HepG2 (cell line): ENCODE measurements around the gene SLC2A10. TPM values are rescaled to one million over a fixed set of nuclear protein-coding genes. Genes with fewer than 3 reads are reported as not detected.
A peak's percentile ranks its signal among the peaks of the same experiment; 100 is the strongest.

ENCODE experiments used
- ARID5B ChIP-seq: IDR thresholded peaks from 2 replicates; pipeline ENCODE4 v1.4.0; 2020; ENCODE audit warnings: mild to moderate bottlenecking, missing genetic modification reagents
- BCL6 ChIP-seq: IDR thresholded peaks from 2 replicates; pipeline ENCODE4 v1.6.1; 2016; ENCODE audit warnings: missing genetic modification reagents, missing compliant biosample characterization
- FOXO1 ChIP-seq: sonication (generic); formaldehyde crosslinking; IDR thresholded peaks from 2 replicates; pipeline ENCODE4 v1.4.0; 2020; ENCODE audit warnings: missing genetic modification reagents
- GATAD2A ChIP-seq: IDR thresholded peaks from 2 replicates; pipeline ENCODE4 v1.6.1; 2016
- HOXA5 ChIP-seq: sonication (generic); formaldehyde crosslinking; IDR thresholded peaks from 2 replicates; pipeline ENCODE4 v1.4.0; 2020; ENCODE audit warnings: missing genetic modification reagents
- KDM2A ChIP-seq: sonication (generic); formaldehyde crosslinking; IDR thresholded peaks from 2 replicates; pipeline ENCODE4 v1.4.0; 2020; ENCODE audit warnings: low read depth, missing genetic modification reagents, borderline replicate concordance
- NCOR1 ChIP-seq: fragments of 200-600 bp; sonication (generic); IDR thresholded peaks from 2 replicates; pipeline ENCODE4 v1.7.0; 2017; ENCODE audit warnings: antibody characterized with exemption, low read length, borderline replicate concordance
- NR2C2 ChIP-seq: sonication (generic); formaldehyde crosslinking; IDR thresholded peaks from 2 replicates; pipeline ENCODE4 v1.4.0; 2020; ENCODE audit warnings: missing genetic modification reagents, mild to moderate bottlenecking, moderate library complexity, borderline replicate concordance
- NR2F6 ChIP-seq, 2 experiments: IDR thresholded peaks; 2 replicates each; pipeline ENCODE4 v1.6.1; 2016; ENCODE audit warnings: antibody characterized with exemption in 1 of 2, mild to moderate bottlenecking in 1 of 2
- RXRA ChIP-seq: sonication (generic); formaldehyde crosslinking; IDR thresholded peaks from 2 replicates; pipeline ENCODE4 v1.5.1; 2020; ENCODE audit warnings: missing genetic modification reagents
- YY1 ChIP-seq: IDR thresholded peaks from 2 replicates; pipeline ENCODE4 v1.6.1; 2011; ENCODE audit warnings: low read length, low read depth, moderate library complexity, mild to moderate bottlenecking; ENCODE audit not compliant: insufficient read depth, insufficient replicate concordance
- ZFP91 ChIP-seq: sonication (generic); formaldehyde crosslinking; IDR thresholded peaks from 2 replicates; pipeline ENCODE4 v1.9.0; 2022; ENCODE audit warnings: missing genetic modification reagents, mild to moderate bottlenecking, borderline replicate concordance
- ZNF232 ChIP-seq: sonication (generic); formaldehyde crosslinking; IDR thresholded peaks from 2 replicates; pipeline ENCODE4 v1.4.0; 2020; ENCODE audit warnings: missing genetic modification reagents, borderline replicate concordance
- ZNF503 ChIP-seq: sonication (generic); formaldehyde crosslinking; IDR thresholded peaks from 2 replicates; pipeline ENCODE4 v1.4.0; 2020; ENCODE audit warnings: missing genetic modification reagents
- ZNF7 ChIP-seq: IDR thresholded peaks from 2 replicates; pipeline ENCODE4 v1.6.1; 2016; ENCODE audit warnings: missing biosample characterization, missing genetic modification reagents
- polyA plus RNA-seq, 8 experiments: library from polyadenylated mRNA; depleted of rRNA in 3 of 8; stranded (reverse) in 7 of 8; unstranded in 1 of 8; fragments of >200 nt; fragmentation: Illumina TruSeq in 4 of 8; extraction: Trizol in 4 of 8; gene quantifications; 2 replicates each; pipeline versions ENCODE4 v1.2.1 to v1.2.3, GENCODE V29; 2011 to 2016; ENCODE audit warnings: low read depth in 4 of 8, missing spikeins in 1 of 8, mixed read lengths in 1 of 8; ENCODE audit not compliant: insufficient read depth in 1 of 8
- total RNA-seq, 5 experiments: library from RNA; depleted of rRNA; stranded (reverse); fragments of >200 nt; fragmentation: Illumina TruSeq; extraction: Trizol; gene quantifications; 2 replicates each; pipeline ENCODE4 v1.2.3, GENCODE V29; 2016; ENCODE audit warnings: low read depth in 1 of 5
- TF ChIP-seq, protein P1 (sequence below): sonication (generic); formaldehyde crosslinking; IDR thresholded peaks from 2 replicates; pipeline ENCODE4 v1.4.0; 2020; ENCODE audit warnings: missing genetic modification reagents
- TF ChIP-seq, protein P2 (sequence below): sonication (generic); formaldehyde crosslinking; IDR thresholded peaks from 2 replicates; pipeline ENCODE4 v1.4.0; 2020; ENCODE audit warnings: missing genetic modification reagents

The SLC2A10 gene
- total and polyA plus RNA-seq, 2 of the 13 experiments (the other 11 are each of a cell fraction or from before 2014, with no cell fraction given), result 16.0 to 18.4 TPM

DNA sequence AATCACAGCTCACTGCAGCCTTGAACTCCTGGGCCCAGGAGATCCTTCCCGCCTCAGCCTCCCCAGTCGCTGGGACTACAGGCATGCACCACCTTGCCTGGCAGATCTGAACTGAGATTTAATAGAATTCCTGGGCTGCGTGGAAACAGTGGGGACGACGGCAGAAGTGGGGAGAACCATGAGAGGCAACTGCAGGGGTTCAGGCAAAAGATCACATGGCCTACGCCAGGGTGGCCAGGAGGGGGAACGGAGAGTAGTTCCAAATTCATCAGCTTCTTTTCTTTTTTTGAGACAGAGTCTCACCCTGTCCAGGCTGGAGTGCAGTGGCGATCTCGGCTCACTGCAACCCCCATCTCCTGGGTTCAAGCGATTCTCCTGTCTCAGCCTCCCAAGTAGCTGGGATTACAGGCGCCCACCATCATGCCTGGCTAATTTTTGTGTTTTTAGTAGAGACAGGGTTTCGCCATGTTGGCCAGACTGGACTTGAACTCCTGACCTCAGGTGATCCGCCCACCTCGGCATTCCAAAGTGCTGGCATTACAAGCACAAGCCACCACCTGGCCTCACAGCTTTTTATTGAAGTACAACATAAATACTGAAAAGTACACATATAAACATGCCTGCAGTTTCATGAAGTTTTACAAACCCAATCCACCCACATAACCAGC is 32.7 kb upstream of the SLC2A10 start (continued):
- TF ChIP-seq, protein P1, sequence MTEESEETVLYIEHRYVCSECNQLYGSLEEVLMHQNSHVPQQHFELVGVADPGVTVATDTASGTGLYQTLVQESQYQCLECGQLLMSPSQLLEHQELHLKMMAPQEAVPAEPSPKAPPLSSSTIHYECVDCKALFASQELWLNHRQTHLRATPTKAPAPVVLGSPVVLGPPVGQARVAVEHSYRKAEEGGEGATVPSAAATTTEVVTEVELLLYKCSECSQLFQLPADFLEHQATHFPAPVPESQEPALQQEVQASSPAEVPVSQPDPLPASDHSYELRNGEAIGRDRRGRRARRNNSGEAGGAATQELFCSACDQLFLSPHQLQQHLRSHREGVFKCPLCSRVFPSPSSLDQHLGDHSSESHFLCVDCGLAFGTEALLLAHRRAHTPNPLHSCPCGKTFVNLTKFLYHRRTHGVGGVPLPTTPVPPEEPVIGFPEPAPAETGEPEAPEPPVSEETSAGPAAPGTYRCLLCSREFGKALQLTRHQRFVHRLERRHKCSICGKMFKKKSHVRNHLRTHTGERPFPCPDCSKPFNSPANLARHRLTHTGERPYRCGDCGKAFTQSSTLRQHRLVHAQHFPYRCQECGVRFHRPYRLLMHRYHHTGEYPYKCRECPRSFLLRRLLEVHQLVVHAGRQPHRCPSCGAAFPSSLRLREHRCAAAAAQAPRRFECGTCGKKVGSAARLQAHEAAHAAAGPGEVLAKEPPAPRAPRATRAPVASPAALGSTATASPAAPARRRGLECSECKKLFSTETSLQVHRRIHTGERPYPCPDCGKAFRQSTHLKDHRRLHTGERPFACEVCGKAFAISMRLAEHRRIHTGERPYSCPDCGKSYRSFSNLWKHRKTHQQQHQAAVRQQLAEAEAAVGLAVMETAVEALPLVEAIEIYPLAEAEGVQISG (CRISPR knock-in tag), result peak; percentile 22; the same call in 1 of the 2 replicates
- TF ChIP-seq ZNF7 (CRISPR knock-in tag) (peak; percentile 72), NR2F6 (IDR thresholded peaks at IDR 0.05) (peak; percentile 75), NR2F6 (CRISPR knock-in tag; IDR thresholded peaks at IDR 0.05) (peak; percentile 91), ZNF503 (CRISPR knock-in tag) (peak; percentile 55; the same call in 1 of the 2 replicates), HOXA5 (0 out of 2 replicates have a peak, but pooled peaks have one; percentile 28), RXRA (CRISPR knock-in tag) (peak; percentile 98), ZFP91 (CRISPR knock-in tag) (peak; percentile 14; the same call in 1 of the 2 replicates), YY1 (peak; percentile 5), BCL6 (peak; percentile 90), ARID5B (CRISPR knock-in tag) (peak; percentile 80), NCOR1 (peak; percentile 83), FOXO1 (CRISPR knock-in tag) (peak; percentile 44; the same call in 1 of the 2 replicates), NR2C2 (CRISPR knock-in tag) (peak; percentile 74), GATAD2A (CRISPR knock-in tag) (peak; percentile 54), ZNF232 (CRISPR knock-in tag) (0 out of 2 replicates have a peak, but pooled peaks have one; percentile 17), KDM2A (CRISPR knock-in tag) (0 out of 2 replicates have a peak, but pooled peaks have one; percentile 20)
- TF ChIP-seq, protein P2, sequence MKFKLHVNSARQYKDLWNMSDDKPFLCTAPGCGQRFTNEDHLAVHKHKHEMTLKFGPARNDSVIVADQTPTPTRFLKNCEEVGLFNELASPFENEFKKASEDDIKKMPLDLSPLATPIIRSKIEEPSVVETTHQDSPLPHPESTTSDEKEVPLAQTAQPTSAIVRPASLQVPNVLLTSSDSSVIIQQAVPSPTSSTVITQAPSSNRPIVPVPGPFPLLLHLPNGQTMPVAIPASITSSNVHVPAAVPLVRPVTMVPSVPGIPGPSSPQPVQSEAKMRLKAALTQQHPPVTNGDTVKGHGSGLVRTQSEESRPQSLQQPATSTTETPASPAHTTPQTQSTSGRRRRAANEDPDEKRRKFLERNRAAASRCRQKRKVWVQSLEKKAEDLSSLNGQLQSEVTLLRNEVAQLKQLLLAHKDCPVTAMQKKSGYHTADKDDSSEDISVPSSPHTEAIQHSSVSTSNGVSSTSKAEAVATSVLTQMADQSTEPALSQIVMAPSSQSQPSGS (CRISPR knock-in tag), result 0 out of 2 replicates have a peak, but pooled peaks have one; percentile 25
